Measurements from ENCODE around the gene VEZT. TPM values are rescaled to one million over a fixed set of nuclear protein-coding genes. Genes with fewer than 3 reads are reported as not detected.

The VEZT gene
- total RNA-seq, 2 donors from 2014 or later: 146 to 201 TPM

- TF ChIP-seq CTCF (conservative IDR thresholded peaks at IDR 0.05): no peak
- H3K9me3 Mint-ChIP-seq: peaks cover 10% of the 10 kb centered on the region
Observed at GRCh38 chr12:95228617-95229016, 11.0 kb downstream of the VEZT start.

GRCh38 chr12:95229636-95230035 lies 12.0 kb downstream of the VEZT start:
- Mint-ChIP-seq H3K27ac (no peak overlapping the region), H3K9me3 (peaks cover 19% of the 10 kb centered on the region), H3K27me3 (ENCODE audit: insufficient read depth) (no peaks in the 10 kb centered on the region), H3K4me3 (no peak overlapping the region), H3K36me3 (ENCODE audit: low read depth) (peaks cover 44% of the 10 kb centered on the region), H3K4me1 (peaks cover 34% of the 10 kb centered on the region)
- Histone ChIP-seq H3K9me3 (ENCODE audit: control insufficient read depth, low read length) (peaks cover 20% of the 10 kb centered on the region), H3K9ac (ENCODE audit: extremely low read depth, low read length, poor library complexity, severe bottlenecking) (no peak overlapping the region), H3K27me3 (ENCODE audit: control insufficient read depth, insufficient read depth, low read length, poor library complexity, severe bottlenecking) (no peaks in the 10 kb centered on the region), H3K4me3 (ENCODE audit: low read length) (no peak overlapping the region), H3K4me1 (ENCODE audit: control insufficient read depth, insufficient read depth, low read length) (peaks cover 4% of the 10 kb centered on the region), H3K27ac (ENCODE audit: low read depth, low read length) (no peak overlapping the region), H3K36me3 (ENCODE audit: control insufficient read depth, insufficient read depth, low read length) (peaks cover 49% of the 10 kb centered on the region)
- DNase-seq: no peak
- no peak for TF ChIP-seq CTCF (conservative IDR thresholded peaks at IDR 0.05)
- 87 to 91% methylated on average over 7 of the region's 7 CpGs for WGBS, 2 experiments (ENCODE audit: insufficient coverage in 1 of 2, insufficient read length in 1 of 2)

More at GRCh38 chr12:95228617-95229016, 11.0 kb downstream of the VEZT start:
- peaks cover 44% of the 10 kb centered on the region for H3K36me3 Mint-ChIP-seq (ENCODE audit: low read depth)
- peaks cover 35% of the 10 kb centered on the region for H3K4me1 Mint-ChIP-seq
- Histone ChIP-seq H3K9me3 (ENCODE audit: control insufficient read depth, low read length) (peaks cover 15% of the 10 kb centered on the region), H3K4me3 (ENCODE audit: low read length) (no peak overlapping the region), H3K9ac (ENCODE audit: extremely low read depth, low read length, poor library complexity, severe bottlenecking) (no peak overlapping the region), H3K27me3 (ENCODE audit: control insufficient read depth, insufficient read depth, low read length, poor library complexity, severe bottlenecking) (no peaks in the 10 kb centered on the region), H3K27ac (ENCODE audit: low read depth, low read length) (no peak overlapping the region), H3K36me3 (ENCODE audit: control insufficient read depth, insufficient read depth, low read length) (peaks cover 51% of the 10 kb centered on the region), H3K4me1 (ENCODE audit: control insufficient read depth, insufficient read depth, low read length) (peaks cover 4% of the 10 kb centered on the region)
- no peaks in the 10 kb centered on the region for H3K27me3 Mint-ChIP-seq (ENCODE audit: insufficient read depth)
- DNase-seq: no peak
- H3K27ac Mint-ChIP-seq: peak overlapping the region; percentile 72
- WGBS, 2 experiments (ENCODE audit: insufficient coverage in 1 of 2, insufficient read length in 1 of 2): 89 to 93% methylated on average over 2 of the region's 2 CpGs
- H3K4me3 Mint-ChIP-seq: no peak overlapping the region

- no peak overlapping the region for H3K27ac ChIP-seq (ENCODE audit: low read depth, low read length)
- Mint-ChIP-seq H3K9me3 (peaks cover 21% of the 10 kb centered on the region), H3K36me3 (ENCODE audit: low read depth) (peaks cover 40% of the 10 kb centered on the region), H3K27ac (no peak overlapping the region), H3K27me3 (ENCODE audit: insufficient read depth) (no peaks in the 10 kb centered on the region), H3K4me1 (peaks cover 30% of the 10 kb centered on the region), H3K4me3 (no peak overlapping the region)
- no peaks in the 10 kb centered on the region for H3K27me3 ChIP-seq (ENCODE audit: control insufficient read depth, insufficient read depth, low read length, poor library complexity, severe bottlenecking)
- peaks cover 20% of the 10 kb centered on the region for H3K9me3 ChIP-seq (ENCODE audit: control insufficient read depth, low read length)
- peak; percentile 21 for DNase-seq
- H3K9ac ChIP-seq (ENCODE audit: extremely low read depth, low read length, poor library complexity, severe bottlenecking): no peak overlapping the region
- H3K36me3 ChIP-seq (ENCODE audit: control insufficient read depth, insufficient read depth, low read length): peaks cover 43% of the 10 kb centered on the region
- H3K4me3 ChIP-seq (ENCODE audit: low read length): no peak overlapping the region
- peaks cover 4% of the 10 kb centered on the region for H3K4me1 ChIP-seq (ENCODE audit: control insufficient read depth, insufficient read depth, low read length)
- TF ChIP-seq CTCF (conservative IDR thresholded peaks at IDR 0.05): no peak
Observed at GRCh38 chr12:95230313-95230712, 12.7 kb downstream of the VEZT start.

Data from endodermal cell (in vitro differentiated cells).